Liver (tissue), 9 donors: ENCODE measurements around the gene INSC. TPM values are rescaled to one million over a fixed set of nuclear protein-coding genes. Genes with fewer than 3 reads are reported as not detected.

Experiments
- DNase-seq: peaks from one replicate; pipeline ENCODE4 v3.0.0-alpha.2; 2017; ENCODE audit warnings: low spot score
- H3K27ac ChIP-seq, 2 donors: one replicate each; pipeline ENCODE4 v1.7.0; 2013; ENCODE audit warnings: inconsistent platforms in 2 of 2, low read length in 2 of 2, control low read depth in 1 of 2, low read depth in 1 of 2, mild to moderate bottlenecking in 1 of 2
- H3K27me3 ChIP-seq, 4 donors: one replicate each; pipeline versions ENCODE4 v1.6.1 to v1.7.0; 2013; ENCODE audit warnings: low read length in 3 of 4, inconsistent platforms in 1 of 4, mild to moderate bottlenecking in 1 of 4, moderate library complexity in 1 of 4; ENCODE audit not compliant: control insufficient read depth in 4 of 4, insufficient read depth in 4 of 4
- H3K36me3 ChIP-seq, 4 donors: one replicate each; pipeline versions ENCODE4 v1.6.1 to v1.7.0; 2013; ENCODE audit warnings: low read length in 3 of 4, mild to moderate bottlenecking in 3 of 4, low read depth in 1 of 4, moderate library complexity in 1 of 4; ENCODE audit not compliant: control insufficient read depth in 4 of 4, insufficient read depth in 3 of 4
- H3K4me1 ChIP-seq, 4 donors: one replicate each; pipeline versions ENCODE4 v1.6.1 to v1.7.0; 2013; ENCODE audit warnings: low read length in 3 of 4, mild to moderate bottlenecking in 3 of 4, moderate library complexity in 1 of 4; ENCODE audit not compliant: control insufficient read depth in 4 of 4, insufficient read depth in 4 of 4
- H3K4me3 ChIP-seq, 3 donors: one replicate each; pipeline versions ENCODE4 v1.6.1 to v1.7.0; 2013; ENCODE audit warnings: low read length in 3 of 3, control low read depth in 1 of 3, low read depth in 1 of 3, mild to moderate bottlenecking in 1 of 3
- H3K9ac ChIP-seq, 2 donors: one replicate each; pipeline ENCODE4 v1.7.0; 2013; ENCODE audit warnings: low read length in 2 of 2, mild to moderate bottlenecking in 2 of 2, moderate library complexity in 2 of 2, control low read depth in 1 of 2, low read depth in 1 of 2
- H3K9me3 ChIP-seq, 4 donors: one replicate each; pipeline versions ENCODE4 v1.6.1 to v1.7.0; 2013; ENCODE audit warnings: low read length in 3 of 4; ENCODE audit not compliant: control insufficient read depth in 4 of 4
- ATF3 ChIP-seq: IDR thresholded peaks from 2 replicates; pipeline ENCODE4 v1.6.1; 2016; ENCODE audit warnings: antibody characterized with exemption
- CTCF ChIP-seq: fragments of 150-350 bp; IDR thresholded peaks from 2 replicates; pipeline ENCODE4 v1.5.1; 2017; ENCODE audit warnings: improper control_type of control experiment, low read depth, low read length; ENCODE audit not compliant: missing input control
- EGR1 ChIP-seq, 2 donors: IDR thresholded peaks; 2 replicates each; pipeline ENCODE4 v1.6.1; 2016 to 2018; ENCODE audit warnings: antibody characterized with exemption in 2 of 2, low read depth in 2 of 2
- FOXA1 ChIP-seq: IDR thresholded peaks from 2 replicates; pipeline ENCODE4 v1.6.1; 2016; ENCODE audit warnings: antibody characterized with exemption
- FOXA2 ChIP-seq: IDR thresholded peaks from 2 replicates; pipeline ENCODE4 v1.6.1; 2016; ENCODE audit warnings: antibody characterized with exemption
- GABPA ChIP-seq, 2 donors: IDR thresholded peaks in 1 of 2; conservative IDR thresholded peaks in 1 of 2; 2 replicates each; pipeline ENCODE4 v1.6.1; 2016; ENCODE audit warnings: antibody characterized with exemption in 2 of 2, mild to moderate bottlenecking in 1 of 2, moderate library complexity in 1 of 2
- HNF4A ChIP-seq, 2 donors: conservative IDR thresholded peaks; 2 replicates each; pipeline ENCODE4 v1.6.1; 2016; ENCODE audit warnings: antibody characterized with exemption in 2 of 2, mild to moderate bottlenecking in 2 of 2
- HNF4G ChIP-seq: IDR thresholded peaks from 2 replicates; pipeline ENCODE4 v1.6.1; 2016; ENCODE audit warnings: antibody characterized with exemption
- JUND ChIP-seq, 2 donors: IDR thresholded peaks; 2 replicates each; pipeline ENCODE4 v1.6.1; 2016; ENCODE audit warnings: antibody characterized with exemption in 2 of 2
- MAX ChIP-seq: IDR thresholded peaks from 2 replicates; pipeline ENCODE4 v1.6.1; 2016; ENCODE audit warnings: antibody characterized with exemption
- NR2F2 ChIP-seq: IDR thresholded peaks from 2 replicates; pipeline ENCODE4 v1.6.1; 2016; ENCODE audit warnings: antibody characterized with exemption
- RAD21 ChIP-seq, 2 donors: IDR thresholded peaks; 2 replicates each; pipeline ENCODE4 v1.6.1; 2016; ENCODE audit warnings: antibody characterized with exemption in 2 of 2, mild to moderate bottlenecking in 2 of 2
- REST ChIP-seq: IDR thresholded peaks from 2 replicates; pipeline ENCODE4 v1.6.1; 2016; ENCODE audit warnings: antibody characterized with exemption, mild to moderate bottlenecking
- RXRA ChIP-seq, 2 donors: IDR thresholded peaks; 2 replicates each; pipeline ENCODE4 v1.6.1; 2017 to 2018; ENCODE audit warnings: antibody characterized with exemption in 2 of 2, mild to moderate bottlenecking in 1 of 2
- SP1 ChIP-seq: IDR thresholded peaks from 2 replicates; pipeline ENCODE4 v1.6.1; 2018; ENCODE audit warnings: antibody characterized with exemption, mild to moderate bottlenecking
- TAF1 ChIP-seq: conservative IDR thresholded peaks from 2 replicates; pipeline ENCODE4 v1.6.1; 2016; ENCODE audit warnings: antibody characterized with exemption, mild to moderate bottlenecking
- YY1 ChIP-seq: IDR thresholded peaks from 2 replicates; pipeline ENCODE4 v1.6.1; 2016; ENCODE audit warnings: antibody characterized with exemption, mild to moderate bottlenecking
- ZBTB33 ChIP-seq: IDR thresholded peaks from 2 replicates; pipeline ENCODE4 v1.6.1; 2016; ENCODE audit warnings: antibody characterized with exemption
- WGBS: extraction: QIAGEN DNeasy Blood & Tissue Kit; methylation state at CpG from one replicate; pipeline ENCODE4 v1.1.7; 2013; 5-methylcytosine and 5-hydroxymethylcytosine counted together
- polyA plus RNA-seq, 2 donors: library from polyadenylated mRNA; stranded (reverse) in 1 of 2; unstranded in 1 of 2; fragments of 200-250 nt in 1 of 2; fragments of >200 nt in 1 of 2; fragmentation: Nextera tagmentation in 1 of 2; extraction: Ambion mirVana in 1 of 2; gene quantifications; one replicate each; pipeline versions ENCODE4 v1.2.1 to v1.2.3, GENCODE V29; 2013 to 2015
- total RNA-seq, 2 donors: library from RNA; depleted of rRNA; stranded (reverse); fragments of >200 nt; gene quantifications; one replicate each; pipeline ENCODE4 v1.2.3, GENCODE V29; 2014
- donor health status: healthy.
- donor health status: healthy.
- donor health status: healthy.
- donor health status: healthy.
- donor health status: healthy.

Gene INSC
- total and polyA plus RNA-seq, 4 donors: 0.02 to 0.25 (median 0.12) TPM

DNA sequence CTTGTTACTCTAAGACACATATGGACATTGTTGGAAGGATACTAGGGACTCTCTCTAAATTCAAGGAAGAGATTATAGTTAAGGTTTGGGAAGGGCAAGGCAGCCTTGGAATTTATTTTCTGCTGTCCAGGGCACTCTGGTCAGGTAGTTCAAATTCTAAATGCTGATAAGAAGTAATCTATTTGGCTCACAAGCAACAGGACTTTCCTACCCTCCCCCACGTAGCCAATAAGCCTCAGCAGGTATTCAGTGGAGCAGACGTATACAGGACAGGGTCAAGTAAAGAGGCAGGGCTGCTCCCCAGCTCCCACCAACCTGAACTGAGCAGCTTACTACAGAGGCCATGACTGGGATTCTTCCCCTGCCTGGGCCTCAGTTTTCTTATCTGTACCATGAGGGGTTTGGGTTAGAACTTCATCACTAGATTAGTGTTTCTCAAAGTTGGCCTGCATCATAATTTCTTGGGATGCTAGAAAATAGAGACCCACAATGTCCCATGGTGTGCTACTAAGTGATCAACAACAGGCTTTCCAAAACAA lies 6.1 kb upstream of the INSC start:
- no peaks in the 10 kb centered on the region for H3K9me3 ChIP-seq
- H3K27me3 ChIP-seq: no peaks in the 10 kb centered on the region
- 62% methylated on average over 2 of the region's 2 CpGs for WGBS

More for the DNA sequence above, 6.1 kb upstream of the INSC start:
- Histone ChIP-seq H3K4me3 (no peak overlapping the region), H3K4me1 (no peaks in the 10 kb centered on the region), H3K27ac (no peak overlapping the region), H3K9ac (no peak overlapping the region), H3K36me3 (no peaks in the 10 kb centered on the region)
- TF ChIP-seq HNF4G: no peak
- no peak for TF ChIP-seq NR2F2
- no peak for TF ChIP-seq ATF3
- TF ChIP-seq ZBTB33: no peak
- no peak for TF ChIP-seq RXRA (IDR thresholded peaks at IDR 0.05)
- TF ChIP-seq SP1: no peak
- no peak for TF ChIP-seq YY1
- no peak for TF ChIP-seq EGR1 (IDR thresholded peaks at IDR 0.05; ENCODE audit: low read depth in 2 of 2)
- no peak for TF ChIP-seq FOXA1
- TF ChIP-seq JUND (IDR thresholded peaks at IDR 0.05): no peak
- TF ChIP-seq HNF4A (conservative IDR thresholded peaks at IDR 0.05): no peak
- TF ChIP-seq TAF1: no peak
- no peak for TF ChIP-seq MAX
- TF ChIP-seq REST: no peak
- TF ChIP-seq FOXA2: no peak
- TF ChIP-seq CTCF: no peak
- TF ChIP-seq RAD21 (IDR thresholded peaks at IDR 0.05): no peak
- no peak for TF ChIP-seq GABPA (IDR thresholded peaks at IDR 0.05 in 1 of 2, conservative IDR thresholded peaks at IDR 0.05 in 1 of 2)
- no peak for DNase-seq
